ENCODE measurements around the gene ZNF562. TPM values are rescaled to one million over a fixed set of nuclear protein-coding genes. Genes with fewer than 3 reads are reported as not detected.
A peak's percentile ranks its signal among the peaks of the same experiment; 100 is the strongest.

Gene ZNF562
- 10 to 100 TPM; 14.4 to 85.1 (median 43.5) TPM for total RNA-seq

- Histone ChIP-seq H3K9me3 (no peaks in the 10 kb centered on the region), H3K4me3 (peak within 1 kb of the TSS; percentile 73 to 94), H3K27me3 (no peaks in the 10 kb centered on the region), H3K36me3 (no peaks in the 10 kb centered on the region), H3K4me1 (no peaks in the 10 kb centered on the region), H3K27ac (peak within 1 kb of the TSS; percentile 92)
- intact Hi-C loops (cut with DNase I; ENCODE audit: low total_unique reads): no loop called here
- peak; percentile 83 to 85 for DNase-seq
- TF ChIP-seq POLR2A (IDR thresholded peaks at IDR 0.05) (peak in 1 of 2 donors; percentile 53), CTCF (IDR thresholded peaks at IDR 0.05) (no peak)
Measured at GRCh38 chr19:9674663-9675357, at the start of gene ZNF562. Gene ZNF562, minus strand, starts transcription at chr19:9675100. Its CDS starts 14,356 bp downstream, at chr19:9660744.

DNA sequence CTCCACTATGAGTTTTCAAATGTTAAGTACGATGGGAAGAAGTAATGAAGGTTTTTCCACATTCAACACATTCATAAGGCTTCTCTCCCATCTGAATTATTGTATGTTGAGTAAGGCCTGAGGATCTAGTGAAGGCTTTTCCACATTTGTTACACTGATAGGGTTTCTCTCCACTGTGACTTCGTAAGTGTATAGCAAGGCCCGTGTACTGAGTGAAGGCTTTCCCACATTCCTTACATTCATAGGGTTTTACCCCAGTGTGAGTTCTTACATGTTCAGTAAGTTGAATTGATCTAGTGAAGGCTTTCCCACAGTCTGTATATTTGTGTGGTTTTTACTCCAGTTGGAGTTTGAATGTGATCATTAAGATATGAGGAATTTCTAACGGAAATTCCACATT is 49.3 kb upstream of the ZNF562 start:
- intact Hi-C loops (cut with DNase I; ENCODE audit: low total_unique reads): no loop called here
- Histone ChIP-seq H3K4me3 (no peak overlapping the region), H3K9me3 (no peaks in the 10 kb centered on the region), H3K36me3 (no peaks in the 10 kb centered on the region), H3K27me3 (no peaks in the 10 kb centered on the region), H3K27ac (no peak overlapping the region), H3K4me1 (no peaks in the 10 kb centered on the region)
- TF ChIP-seq POLR2A (IDR thresholded peaks at IDR 0.05) (no peak), CTCF (IDR thresholded peaks at IDR 0.05) (no peak)
- DNase-seq: no peak

- TF ChIP-seq CTCF (IDR thresholded peaks at IDR 0.05) (no peak), POLR2A (IDR thresholded peaks at IDR 0.05) (no peak)
- intact Hi-C loops (cut with DNase I; ENCODE audit: low total_unique reads): no loop called here
Measured at GRCh38 chr19:9721861-9722260, 47.0 kb upstream of the ZNF562 start.

DNA sequence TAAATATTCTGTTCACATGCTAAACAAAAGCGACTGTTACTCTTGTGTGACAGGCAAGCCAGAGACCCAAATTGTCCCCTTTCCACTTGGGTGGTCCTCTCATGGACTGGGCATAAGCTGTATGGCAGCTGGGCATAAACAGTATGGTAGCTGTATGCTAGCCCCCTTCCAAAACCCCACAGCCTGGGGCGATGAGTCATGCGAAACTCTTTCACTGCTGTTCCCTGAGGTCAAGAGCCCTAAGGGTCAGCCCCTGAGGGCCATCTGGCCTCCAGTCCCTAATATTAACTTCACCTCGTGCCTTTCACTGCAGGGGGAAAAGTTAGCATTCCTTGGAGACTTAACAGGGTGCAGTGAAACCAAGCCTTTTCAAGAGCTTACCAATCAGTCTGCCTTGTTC is 45.6 kb upstream of the ZNF562 start:
- TF ChIP-seq POLR2A (IDR thresholded peaks at IDR 0.05) (no peak), CTCF (IDR thresholded peaks at IDR 0.05) (no peak)
- H3K27ac ChIP-seq: no peak overlapping the region
- intact Hi-C loops (cut with DNase I; ENCODE audit: low total_unique reads): no loop called here
- no peak overlapping the region for H3K4me3 ChIP-seq
- DNase-seq: no peak
- no peaks in the 10 kb centered on the region for H3K4me1 ChIP-seq
- no peaks in the 10 kb centered on the region for H3K36me3 ChIP-seq
- no peaks in the 10 kb centered on the region for H3K9me3 ChIP-seq
- H3K27me3 ChIP-seq: no peaks in the 10 kb centered on the region

More at GRCh38 chr19:9721861-9722260, 47.0 kb upstream of the ZNF562 start:
- DNase-seq: no peak
- Histone ChIP-seq H3K9me3 (no peaks in the 10 kb centered on the region), H3K4me1 (no peaks in the 10 kb centered on the region), H3K36me3 (no peaks in the 10 kb centered on the region), H3K27me3 (no peaks in the 10 kb centered on the region), H3K27ac (no peak overlapping the region), H3K4me3 (no peak overlapping the region)

GRCh38 chr19:9711815-9712214 is 36.9 kb upstream of the ZNF562 start:
- no peaks in the 10 kb centered on the region for H3K9me3 ChIP-seq
- no peak for TF ChIP-seq CTCF (IDR thresholded peaks at IDR 0.05)
- no peak for TF ChIP-seq POLR2A (IDR thresholded peaks at IDR 0.05)
- no peaks in the 10 kb centered on the region for H3K4me1 ChIP-seq
- no peak overlapping the region for H3K4me3 ChIP-seq
- no peaks in the 10 kb centered on the region for H3K27me3 ChIP-seq
- DNase-seq: no peak
- H3K36me3 ChIP-seq: no peaks in the 10 kb centered on the region
- intact Hi-C loops (cut with DNase I; ENCODE audit: low total_unique reads): no loop called here
- no peak overlapping the region for H3K27ac ChIP-seq

All from uterus (tissue), 4 donors.